Body of pancreas (tissue), 4 donors: ENCODE data around the gene SYVN1.

Experiments used
- CTCF ChIP-seq, 7 experiments: fragments of 450-650 bp in 4 of 7; fragments of 200-600 bp in 3 of 7; sonication (generic) in 3 of 7; IDR thresholded peaks; one replicate each; pipeline ENCODE4 v1.5.1; 2016 to 2019; ENCODE audit warnings: antibody characterized with exemption in 7 of 7
- POLR2A ChIP-seq, 3 donors: fragments of 450-650 bp; IDR thresholded peaks; one replicate each; pipeline ENCODE4 v1.6.1; 2016; ENCODE audit warnings: antibody characterized with exemption in 3 of 3, mild to moderate bottlenecking in 2 of 3

GRCh38 chr11:65109231-65110198 is 24.8 kb downstream of the SYVN1 start:
- no peak for TF ChIP-seq CTCF (IDR thresholded peaks at IDR 0.05)
- no peak for TF ChIP-seq POLR2A (IDR thresholded peaks at IDR 0.05)
